Keratinocyte (primary cell): Measurements from ENCODE around the gene ZCCHC17. TPM values are rescaled to one million over a fixed set of nuclear protein-coding genes. Genes with fewer than 3 reads are reported as not detected.

Source experiments
- DNase-seq: peaks from one replicate; pipeline ENCODE4 v3.0.0-alpha.2; 2011; ENCODE audit warnings: low read depth, missing footprints, low spot score
- FAIRE-seq: peaks from 2 replicates; lab custom pipeline; 2011; peaks lifted over from hg19 to GRCh38; lab: Jason Lieb, UNC
- H2AFZ ChIP-seq: 2 replicates; pipeline ENCODE4 v1.6.0; 2012; ENCODE audit warnings: low read length, control low read depth, inconsistent platforms; ENCODE audit not compliant: control insufficient read depth
- H3K27ac ChIP-seq: 2 replicates; pipeline ENCODE4 v1.5.1; 2011; ENCODE audit warnings: low read length; ENCODE audit not compliant: control insufficient read depth, insufficient read depth
- H3K27me3 ChIP-seq: 3 replicates; pipeline ENCODE4 v1.6.0; 2011; ENCODE audit warnings: low read length; ENCODE audit not compliant: control insufficient read depth, insufficient read depth; ENCODE audit errors: extremely low read depth
- H3K36me3 ChIP-seq, 2 experiments: 2 replicates in 1 of 2; 3 replicates in 1 of 2; pipeline ENCODE4 v1.5.1; 2011; ENCODE audit warnings: low read length in 2 of 2, mild to moderate bottlenecking in 1 of 2; ENCODE audit not compliant: control insufficient read depth in 2 of 2, insufficient read depth in 2 of 2; ENCODE audit errors: extremely low read depth in 1 of 2
- H3K4me1 ChIP-seq: 3 replicates; pipeline ENCODE4 v1.5.1; 2011; ENCODE audit warnings: low read length; ENCODE audit not compliant: control insufficient read depth, insufficient read depth; ENCODE audit errors: extremely low read depth
- H3K4me2 ChIP-seq: 3 replicates; pipeline ENCODE4 v1.6.0; 2011; ENCODE audit warnings: low read depth, low read length; ENCODE audit not compliant: control insufficient read depth, insufficient read depth; ENCODE audit errors: extremely low read depth
- H3K4me3 ChIP-seq, 3 experiments: fragments of 200-600 bp in 1 of 3; sonication (generic) in 1 of 3; 2 replicates in 2 of 3; 3 replicates in 1 of 3; pipeline ENCODE4 v1.5.1; 2011 to 2016; ENCODE audit warnings: low read length in 3 of 3, mild to moderate bottlenecking in 3 of 3, control low read depth in 2 of 3, inconsistent platforms in 1 of 3, low read depth in 1 of 3, mixed read lengths in 1 of 3, mixed run types in 1 of 3, moderate library complexity in 1 of 3; ENCODE audit not compliant: control insufficient read depth in 2 of 3, insufficient read depth in 2 of 3; ENCODE audit errors: extremely low read depth in 1 of 3
- H3K79me2 ChIP-seq: 2 replicates; pipeline ENCODE4 v1.6.0; 2012; ENCODE audit warnings: low read length; ENCODE audit not compliant: control insufficient read depth, insufficient read depth
- H3K9ac ChIP-seq: 3 replicates; pipeline ENCODE4 v1.6.0; 2011; ENCODE audit warnings: low read length; ENCODE audit not compliant: control insufficient read depth, insufficient read depth; ENCODE audit errors: extremely low read depth
- H3K9me1 ChIP-seq: 3 replicates; pipeline ENCODE4 v1.6.0; 2011; ENCODE audit warnings: low read length; ENCODE audit not compliant: control insufficient read depth, insufficient read depth; ENCODE audit errors: extremely low read depth
- H3K9me3 ChIP-seq: 2 replicates; pipeline ENCODE4 v1.5.1; 2012; ENCODE audit warnings: low read depth, low read length; ENCODE audit not compliant: control insufficient read depth
- H4K20me1 ChIP-seq: 3 replicates; pipeline ENCODE4 v1.6.0; 2011; ENCODE audit warnings: low read length; ENCODE audit not compliant: control insufficient read depth, insufficient read depth; ENCODE audit errors: extremely low read depth
- EZH2 ChIP-seq: IDR thresholded peaks from one replicate; pipeline ENCODE4 v1.6.1; 2012; ENCODE audit warnings: inconsistent platforms, mild to moderate bottlenecking, low read length, moderate library complexity
- dilution Hi-C: fragments of 300-500 bp; cut with MboI; formaldehyde crosslinking; loops from one replicate; pipeline ENCODE4 v1.7.0; 2020; ENCODE audit warnings: low sequenced_read_pairs; ENCODE audit not compliant: extremely low pct_ligation_motif_present
- polyA plus RNA-seq, 5 experiments: library from polyadenylated mRNA; depleted of rRNA in 3 of 5; stranded (reverse) in 3 of 5; stranded (forward) in 1 of 5; unstranded in 1 of 5; fragments of >200 nt; gene quantifications; 1 replicate in 1 of 5; 2 replicates in 3 of 5; 3 replicates in 1 of 5; pipeline versions ENCODE4 v1.2.1 to v1.2.3, GENCODE V29; 2011 to 2012; ENCODE audit warnings: missing spikeins in 2 of 5, low read depth in 1 of 5, low replicate concordance in 1 of 5
- TF ChIP-seq, protein P1 (sequence below), 3 experiments: IDR thresholded peaks in 1 of 3; conservative IDR thresholded peaks in 1 of 3; optimal IDR thresholded peaks in 1 of 3; 2 replicates in 2 of 3; 3 replicates in 1 of 3; pipeline versions ENCODE3 to v1.5.1; 2011; ENCODE audit warnings: low read length in 3 of 3, mild to moderate bottlenecking in 3 of 3, moderate library complexity in 2 of 3, control low read depth in 1 of 3, inconsistent platforms in 1 of 3; ENCODE audit not compliant: insufficient read depth in 2 of 3; ENCODE audit errors: extremely low read depth in 1 of 3

Gene ZCCHC17
- polyA plus RNA-seq, 1 donor (not counting 4 experiments of a cell fraction or from before 2014, with no cell fraction given), result 70.0 TPM

GRCh38 chr1:31324093-31324492, 27.3 kb downstream of the ZCCHC17 start:
- H2AFZ ChIP-seq, result no peak overlapping the region
- dilution Hi-C loops, result no loop called here
- no peaks in the 10 kb centered on the region for H3K27me3 ChIP-seq
- no peaks in the 10 kb centered on the region for H3K9me3 ChIP-seq
- TF ChIP-seq EZH2, result no peak
- TF ChIP-seq, protein P1, sequence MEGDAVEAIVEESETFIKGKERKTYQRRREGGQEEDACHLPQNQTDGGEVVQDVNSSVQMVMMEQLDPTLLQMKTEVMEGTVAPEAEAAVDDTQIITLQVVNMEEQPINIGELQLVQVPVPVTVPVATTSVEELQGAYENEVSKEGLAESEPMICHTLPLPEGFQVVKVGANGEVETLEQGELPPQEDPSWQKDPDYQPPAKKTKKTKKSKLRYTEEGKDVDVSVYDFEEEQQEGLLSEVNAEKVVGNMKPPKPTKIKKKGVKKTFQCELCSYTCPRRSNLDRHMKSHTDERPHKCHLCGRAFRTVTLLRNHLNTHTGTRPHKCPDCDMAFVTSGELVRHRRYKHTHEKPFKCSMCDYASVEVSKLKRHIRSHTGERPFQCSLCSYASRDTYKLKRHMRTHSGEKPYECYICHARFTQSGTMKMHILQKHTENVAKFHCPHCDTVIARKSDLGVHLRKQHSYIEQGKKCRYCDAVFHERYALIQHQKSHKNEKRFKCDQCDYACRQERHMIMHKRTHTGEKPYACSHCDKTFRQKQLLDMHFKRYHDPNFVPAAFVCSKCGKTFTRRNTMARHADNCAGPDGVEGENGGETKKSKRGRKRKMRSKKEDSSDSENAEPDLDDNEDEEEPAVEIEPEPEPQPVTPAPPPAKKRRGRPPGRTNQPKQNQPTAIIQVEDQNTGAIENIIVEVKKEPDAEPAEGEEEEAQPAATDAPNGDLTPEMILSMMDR (optimal IDR thresholded peaks at IDR 0.05 in 1 of 3, IDR thresholded peaks at IDR 0.05 in 1 of 3, conservative IDR thresholded peaks at IDR 0.05 in 1 of 3; ENCODE audit: extremely low read depth in 1 of 3, insufficient read depth in 2 of 3, low read length in 3 of 3), result no peak
- H3K9ac ChIP-seq, result no peak overlapping the region
- peaks cover 7% of the 10 kb centered on the region for H3K4me1 ChIP-seq
- peaks cover 6 to 17% of the 10 kb centered on the region in 2 experiments for H3K36me3 ChIP-seq
- H3K4me2 ChIP-seq, result no peak overlapping the region
- no peak overlapping the region for H3K4me3 ChIP-seq
- no peak for DNase-seq
- H4K20me1 ChIP-seq, result no peaks in the 10 kb centered on the region
- no peaks in the 10 kb centered on the region for H3K79me2 ChIP-seq
- H3K9me1 ChIP-seq, result no peaks in the 10 kb centered on the region
- H3K27ac ChIP-seq, result no peak overlapping the region
- FAIRE-seq, result no peak

GRCh38 chr1:31324992-31325391, 28.2 kb downstream of the ZCCHC17 start:
- TF ChIP-seq, protein P1 (optimal IDR thresholded peaks at IDR 0.05 in 1 of 3, IDR thresholded peaks at IDR 0.05 in 1 of 3, conservative IDR thresholded peaks at IDR 0.05 in 1 of 3; ENCODE audit: extremely low read depth in 1 of 3, insufficient read depth in 2 of 3, low read length in 3 of 3), result no peak
- TF ChIP-seq EZH2, result no peak
- DNase-seq (no peak), FAIRE-seq (no peak)
- H3K9ac ChIP-seq, result no peak overlapping the region
- dilution Hi-C loops, result no loop called here
- no peaks in the 10 kb centered on the region for H3K79me2 ChIP-seq
- H3K36me3 ChIP-seq, result peaks cover 5 to 13% of the 10 kb centered on the region in 2 experiments
- no peaks in the 10 kb centered on the region for H3K9me3 ChIP-seq
- no peaks in the 10 kb centered on the region for H4K20me1 ChIP-seq
- no peaks in the 10 kb centered on the region for H3K27me3 ChIP-seq
- H3K9me1 ChIP-seq, result no peaks in the 10 kb centered on the region
- H3K27ac ChIP-seq, result no peak overlapping the region
- H3K4me1 ChIP-seq, result peaks cover 7% of the 10 kb centered on the region
- no peak overlapping the region for H3K4me3 ChIP-seq
- H3K4me2 ChIP-seq, result no peak overlapping the region
- no peak overlapping the region for H2AFZ ChIP-seq
